GM21367 (cell line): ENCODE results near the gene PTPRN2.

Experiments used
- ATAC-seq: cut with Tn5 transposase; IDR thresholded peaks from one replicate; pipeline ENCODE4 v1.9.1; 2021; ENCODE audit not compliant: unreplicated experiment

PTPRN2 gene

GRCh38 chr7:157977717-157978496 is 609.7 kb downstream of the PTPRN2 start:
- no peak for ATAC-seq

- ATAC-seq: no peak
Observed at GRCh38 chr7:157977306-157977705, 610.3 kb downstream of the PTPRN2 start.

GRCh38 chr7:157976406-157976805 is 611.2 kb downstream of the PTPRN2 start:
- no peak for ATAC-seq

- ATAC-seq: no peak
Observed at GRCh38 chr7:157975401-157976372, 611.9 kb downstream of the PTPRN2 start.

- ATAC-seq: no peak
Observed at GRCh38 chr7:157974678-157975230, 612.9 kb downstream of the PTPRN2 start.

GRCh38 chr7:157973971-157974677 is 613.5 kb downstream of the PTPRN2 start:
- no peak for ATAC-seq

GRCh38 chr7:157972914-157973313 is 614.7 kb downstream of the PTPRN2 start:
- no peak for ATAC-seq

GRCh38 chr7:157971501-157971900 is 616.1 kb downstream of the PTPRN2 start:
- ATAC-seq: no peak

- no peak for ATAC-seq
Observed at GRCh38 chr7:157970744-157971143, 616.9 kb downstream of the PTPRN2 start.

GRCh38 chr7:157969995-157970394 is 617.6 kb downstream of the PTPRN2 start:
- ATAC-seq: no peak

GRCh38 chr7:157966490-157966889 is 621.1 kb downstream of the PTPRN2 start:
- no peak for ATAC-seq

- ATAC-seq: no peak
Observed at GRCh38 chr7:157964521-157964920, 623.1 kb downstream of the PTPRN2 start.

- ATAC-seq: no peak
Observed at GRCh38 chr7:157964016-157964415, 623.6 kb downstream of the PTPRN2 start.

- no peak for ATAC-seq
Observed at GRCh38 chr7:157963526-157963925, 624.1 kb downstream of the PTPRN2 start.

- ATAC-seq: no peak
Observed at GRCh38 chr7:157962458-157963306, 624.9 kb downstream of the PTPRN2 start.

- ATAC-seq: no peak
Observed at GRCh38 chr7:157961731-157962457, 625.7 kb downstream of the PTPRN2 start.

- ATAC-seq: no peak
Observed at GRCh38 chr7:157955348-157955999, 632.1 kb downstream of the PTPRN2 start.

GRCh38 chr7:157954901-157955300 is 632.7 kb downstream of the PTPRN2 start:
- no peak for ATAC-seq
